Natural killer cell (primary cell): ENCODE measurements around the gene PRICKLE3. TPM values are rescaled to one million over a fixed set of nuclear protein-coding genes. Genes with fewer than 3 reads are reported as not detected.

Experiments
- ATAC-seq, 3 donors: fragments of 150-1000 bp in 2 of 3; fragments of 200-7000 bp in 1 of 3; cut with Tn5 transposase; 1 replicate in 1 of 3; 2 replicates in 2 of 3; pipeline ENCODE4 v1.10.0; 2021; ENCODE audit warnings: mild to moderate bottlenecking in 2 of 3, moderate library complexity in 2 of 3
- DNase-seq, 2 donors: peaks; one replicate each; pipeline versions ENCODE4 v3.0.0 to v3.0.0-alpha.2; 2013 to 2021; ENCODE audit warnings: mixed read lengths in 1 of 2
- H3K27ac ChIP-seq: one replicate; pipeline ENCODE4 v1.5.1; 2013; ENCODE audit warnings: mild to moderate bottlenecking, low read length
- H3K27me3 ChIP-seq: one replicate; pipeline ENCODE4 v1.6.1; 2013; ENCODE audit warnings: low read length; ENCODE audit not compliant: control insufficient read depth, insufficient read depth
- H3K36me3 ChIP-seq: one replicate; pipeline ENCODE4 v1.6.1; 2013; ENCODE audit warnings: low read length; ENCODE audit not compliant: control insufficient read depth, insufficient read depth
- H3K4me1 ChIP-seq: one replicate; pipeline ENCODE4 v1.6.1; 2013; ENCODE audit warnings: low read length; ENCODE audit not compliant: control insufficient read depth, insufficient read depth
- H3K4me3 ChIP-seq: one replicate; pipeline ENCODE4 v1.5.1; 2013; ENCODE audit warnings: low read length
- H3K9me3 ChIP-seq: one replicate; pipeline ENCODE4 v1.6.1; 2013; ENCODE audit warnings: low read length; ENCODE audit not compliant: control insufficient read depth, insufficient read depth
- H3K27ac Mint-ChIP-seq, 2 donors: one replicate each; pipeline ENCODE4 v1.8.0; 2022; ENCODE audit warnings: mild to moderate bottlenecking in 2 of 2, mixed read lengths in 2 of 2, moderate library complexity in 1 of 2
- H3K27me3 Mint-ChIP-seq, 2 donors: one replicate each; pipeline ENCODE4 v1.8.0; 2022; ENCODE audit warnings: low read depth in 2 of 2, mixed read lengths in 2 of 2
- H3K36me3 Mint-ChIP-seq: one replicate; pipeline ENCODE4 v1.8.0; 2022; ENCODE audit warnings: mixed read lengths
- H3K4me1 Mint-ChIP-seq, 2 donors: one replicate each; pipeline ENCODE4 v1.8.0; 2022; ENCODE audit warnings: mixed read lengths in 2 of 2
- H3K4me3 Mint-ChIP-seq: one replicate; pipeline ENCODE4 v1.8.0; 2022; ENCODE audit warnings: mild to moderate bottlenecking, moderate library complexity, mixed read lengths
- H3K9me3 Mint-ChIP-seq, 2 donors: one replicate each; pipeline ENCODE4 v1.8.0; 2022; ENCODE audit warnings: mixed read lengths in 2 of 2
- CTCF ChIP-seq: fragments of 200-600 bp; IDR thresholded peaks from one replicate; pipeline ENCODE4 v1.8.0; 2022; ENCODE audit warnings: antibody characterized with exemption
- WGBS: methylation state at CpG from one replicate; pipeline ENCODE4 v1.1.7; 2013; ENCODE audit warnings: missing lambda C conversion rate; ENCODE audit not compliant: insufficient coverage; 5-methylcytosine and 5-hydroxymethylcytosine counted together
- intact Hi-C: fragments of 100-400 bp; cut with micrococcal nuclease; formaldehyde crosslinking; loops from one replicate; pipeline ENCODE4 v1.14.2; 2022
- total RNA-seq, 4 donors: library from RNA; stranded (reverse); fragments of 120-200 nt in 1 of 4; gene quantifications; one replicate each; pipeline versions ENCODE4 v1.2.3 to v1.2.4, GENCODE V29; 2013 to 2022

Gene PRICKLE3
- total RNA-seq, 3 donors from 2014 or later (not counting 1 experiment from before 2014, with no cell fraction given): 6.2 to 7.9 (median 6.3) TPM

- Mint-ChIP-seq H3K36me3 (no peaks in the 10 kb centered on the region), H3K4me3 (peak overlapping the region; percentile 82), H3K27me3 (no peaks in the 10 kb centered on the region), H3K4me1 (peaks cover 7 to 27% of the 10 kb centered on the region in 2 donors), H3K27ac (peak overlapping the region; percentile 69 to 80), H3K9me3 (no peaks in the 10 kb centered on the region)
- no peaks in the 10 kb centered on the region for H3K9me3 ChIP-seq
- peak; percentile 46 to 76 for DNase-seq
- no peak for TF ChIP-seq CTCF
- H3K4me1 ChIP-seq: peaks cover 40% of the 10 kb centered on the region
- WGBS: 0% methylated on average over 37 of the region's 37 CpGs
- ATAC-seq: peak; percentile 63 to 80 (median 66)
- peak overlapping the region; percentile 72 for H3K4me3 ChIP-seq
- H3K27ac ChIP-seq: peak overlapping the region; percentile 70
- intact Hi-C loops: no loop called here
- no peaks in the 10 kb centered on the region for H3K27me3 ChIP-seq
- peaks cover 8% of the 10 kb centered on the region for H3K36me3 ChIP-seq
Measured at GRCh38 chrX:49172280-49172780, 13.8 kb downstream of the PRICKLE3 start.

- no peaks in the 10 kb centered on the region for H3K36me3 Mint-ChIP-seq
- H3K36me3 ChIP-seq: peaks cover 8% of the 10 kb centered on the region
- H3K9me3 ChIP-seq: no peaks in the 10 kb centered on the region
- peak; percentile 36 to 46 (median 38) for ATAC-seq
- no peak for TF ChIP-seq CTCF
- peak; percentile 50 to 73 for DNase-seq
- H3K4me1 Mint-ChIP-seq: peaks cover 11 to 30% of the 10 kb centered on the region in 2 donors
- H3K4me3 ChIP-seq: peak within 1 kb of the TSS; percentile 72
- H3K27me3 Mint-ChIP-seq: no peaks in the 10 kb centered on the region
- H3K27ac ChIP-seq: peak within 1 kb of the TSS; percentile 70
- H3K4me3 Mint-ChIP-seq: peak within 1 kb of the TSS; percentile 82
- H3K27me3 ChIP-seq: no peaks in the 10 kb centered on the region
- intact Hi-C loops: no loop called here
- peaks cover 43% of the 10 kb centered on the region for H3K4me1 ChIP-seq
- WGBS: 0% methylated on average over 46 of the region's 46 CpGs
- no peaks in the 10 kb centered on the region for H3K9me3 Mint-ChIP-seq
- H3K27ac Mint-ChIP-seq: peak within 1 kb of the TSS; percentile 69 to 80
Measured at GRCh38 chrX:49171752-49172279, 14.4 kb downstream of the PRICKLE3 start, which contains the start of gene PLP2. Gene PLP2 (plus strand): TSS chrX:49171898. CDS start chrX:49172001, 103 bp downstream.

GRCh38 chrX:49167740-49168108 lies 18.4 kb downstream of the PRICKLE3 start:
- peaks cover 22 to 47% of the 10 kb centered on the region in 2 donors for H3K4me1 Mint-ChIP-seq
- Histone ChIP-seq H3K36me3 (no peaks in the 10 kb centered on the region), H3K9me3 (no peaks in the 10 kb centered on the region), H3K27me3 (no peaks in the 10 kb centered on the region), H3K27ac (peak overlapping the region; percentile 89), H3K4me3 (peak overlapping the region; percentile 41), H3K4me1 (peaks cover 62% of the 10 kb centered on the region)
- intact Hi-C loops: loop anchor here (2.0 kb wide), 1 partner anchor 45 kb away; the partner anchor contains the start of gene GPKOW
- H3K27ac Mint-ChIP-seq: peak overlapping the region; percentile 92 to 93
- H3K9me3 Mint-ChIP-seq: no peaks in the 10 kb centered on the region
- no peaks in the 10 kb centered on the region for H3K27me3 Mint-ChIP-seq
- no peaks in the 10 kb centered on the region for H3K36me3 Mint-ChIP-seq
- 20% methylated on average over 1 of the region's 3 CpGs for WGBS
- ATAC-seq (no peak), DNase-seq (no peak)
- no peak for TF ChIP-seq CTCF
- peak overlapping the region; percentile 90 for H3K4me3 Mint-ChIP-seq
